ENCODE measurements around the gene TMEM120A.

TMEM120A gene

GRCh38 chr7:75953431-75953830 is 41.0 kb downstream of the TMEM120A start:
- H2AFZ ChIP-seq (ENCODE audit: low read length), result no peak overlapping the region
- H3K4me2 ChIP-seq (ENCODE audit: low read depth, low read length, poor library complexity, severe bottlenecking), result no peak overlapping the region
- no peaks in the 10 kb centered on the region for H3F3A ChIP-seq (ENCODE audit: low read depth)
- H3K4me3 ChIP-seq (ENCODE audit: low read length, poor library complexity, severe bottlenecking), result no peak overlapping the region
- H3K9me3 ChIP-seq (ENCODE audit: insufficient read depth, low read depth, low read length), result no peaks in the 10 kb centered on the region
- H3K9me2 ChIP-seq (replicated peaks; ENCODE audit: low read depth, low read length), result no peaks in the 10 kb centered on the region
- H3K4me1 ChIP-seq (ENCODE audit: insufficient read depth, low read length, poor library complexity, severe bottlenecking), result no peaks in the 10 kb centered on the region
- H3K27me3 ChIP-seq (ENCODE audit: insufficient read depth, low read length, poor library complexity, severe bottlenecking), result no peaks in the 10 kb centered on the region
- no peak for TF ChIP-seq EZH2phosphoT487 (IDR thresholded peaks at IDR 0.05; ENCODE audit: borderline replicate concordance)
- TF ChIP-seq, protein P1, sequence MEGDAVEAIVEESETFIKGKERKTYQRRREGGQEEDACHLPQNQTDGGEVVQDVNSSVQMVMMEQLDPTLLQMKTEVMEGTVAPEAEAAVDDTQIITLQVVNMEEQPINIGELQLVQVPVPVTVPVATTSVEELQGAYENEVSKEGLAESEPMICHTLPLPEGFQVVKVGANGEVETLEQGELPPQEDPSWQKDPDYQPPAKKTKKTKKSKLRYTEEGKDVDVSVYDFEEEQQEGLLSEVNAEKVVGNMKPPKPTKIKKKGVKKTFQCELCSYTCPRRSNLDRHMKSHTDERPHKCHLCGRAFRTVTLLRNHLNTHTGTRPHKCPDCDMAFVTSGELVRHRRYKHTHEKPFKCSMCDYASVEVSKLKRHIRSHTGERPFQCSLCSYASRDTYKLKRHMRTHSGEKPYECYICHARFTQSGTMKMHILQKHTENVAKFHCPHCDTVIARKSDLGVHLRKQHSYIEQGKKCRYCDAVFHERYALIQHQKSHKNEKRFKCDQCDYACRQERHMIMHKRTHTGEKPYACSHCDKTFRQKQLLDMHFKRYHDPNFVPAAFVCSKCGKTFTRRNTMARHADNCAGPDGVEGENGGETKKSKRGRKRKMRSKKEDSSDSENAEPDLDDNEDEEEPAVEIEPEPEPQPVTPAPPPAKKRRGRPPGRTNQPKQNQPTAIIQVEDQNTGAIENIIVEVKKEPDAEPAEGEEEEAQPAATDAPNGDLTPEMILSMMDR (conservative IDR thresholded peaks at IDR 0.05; ENCODE audit: low read length), result no peak
- no peak overlapping the region for H3K9ac ChIP-seq (ENCODE audit: low read depth, low read length, poor library complexity, severe bottlenecking)
- H3K36me3 ChIP-seq (ENCODE audit: insufficient read depth, low read length), result peaks cover 19% of the 10 kb centered on the region; the same call in 1 of the 2 replicates
- H4K20me1 ChIP-seq (ENCODE audit: insufficient read depth, low read length, poor library complexity, severe bottlenecking), result no peaks in the 10 kb centered on the region
- no peaks in the 10 kb centered on the region for H3K79me2 ChIP-seq (ENCODE audit: insufficient read depth, low read length)

- no peak for TF ChIP-seq EZH2phosphoT487 (IDR thresholded peaks at IDR 0.05; ENCODE audit: borderline replicate concordance)
- TF ChIP-seq, protein P1 (conservative IDR thresholded peaks at IDR 0.05; ENCODE audit: low read length), result no peak
- no peaks in the 10 kb centered on the region for H4K20me1 ChIP-seq (ENCODE audit: insufficient read depth, low read length, poor library complexity, severe bottlenecking)
- H3K36me3 ChIP-seq (ENCODE audit: insufficient read depth, low read length), result peaks cover 14% of the 10 kb centered on the region; the same call in 1 of the 2 replicates
- H3K4me1 ChIP-seq (ENCODE audit: insufficient read depth, low read length, poor library complexity, severe bottlenecking), result no peaks in the 10 kb centered on the region
- no peaks in the 10 kb centered on the region for H3K79me2 ChIP-seq (ENCODE audit: insufficient read depth, low read length)
- H3K27me3 ChIP-seq (ENCODE audit: insufficient read depth, low read length, poor library complexity, severe bottlenecking), result no peaks in the 10 kb centered on the region
- no peaks in the 10 kb centered on the region for H3F3A ChIP-seq (ENCODE audit: low read depth)
- H3K9me3 ChIP-seq (ENCODE audit: insufficient read depth, low read depth, low read length), result no peaks in the 10 kb centered on the region
- no peaks in the 10 kb centered on the region for H3K9me2 ChIP-seq (replicated peaks; ENCODE audit: low read depth, low read length)
- H2AFZ ChIP-seq (ENCODE audit: low read length), result no peak overlapping the region
- H3K4me3 ChIP-seq (ENCODE audit: low read length, poor library complexity, severe bottlenecking), result no peak overlapping the region
- H3K9ac ChIP-seq (ENCODE audit: low read depth, low read length, poor library complexity, severe bottlenecking), result no peak overlapping the region
- no peak overlapping the region for H3K4me2 ChIP-seq (ENCODE audit: low read depth, low read length, poor library complexity, severe bottlenecking)
These were observed 42.9 kb downstream of the TMEM120A start for GRCh38 chr7:75951506-75951905.

GRCh38 chr7:75950111-75950681 is 44.2 kb downstream of the TMEM120A start:
- H3K4me2 ChIP-seq (ENCODE audit: low read depth, low read length, poor library complexity, severe bottlenecking), result no peak overlapping the region
- H3K9ac ChIP-seq (ENCODE audit: low read depth, low read length, poor library complexity, severe bottlenecking), result no peak overlapping the region
- H3K4me1 ChIP-seq (ENCODE audit: insufficient read depth, low read length, poor library complexity, severe bottlenecking), result no peaks in the 10 kb centered on the region
- no peaks in the 10 kb centered on the region for H3K27me3 ChIP-seq (ENCODE audit: insufficient read depth, low read length, poor library complexity, severe bottlenecking)
- no peaks in the 10 kb centered on the region for H3K9me2 ChIP-seq (replicated peaks; ENCODE audit: low read depth, low read length)
- peaks cover 4% of the 10 kb centered on the region; the same call in 1 of the 2 replicates for H3K36me3 ChIP-seq (ENCODE audit: insufficient read depth, low read length)
- no peaks in the 10 kb centered on the region for H3F3A ChIP-seq (ENCODE audit: low read depth)
- no peaks in the 10 kb centered on the region for H3K79me2 ChIP-seq (ENCODE audit: insufficient read depth, low read length)
- no peaks in the 10 kb centered on the region for H3K9me3 ChIP-seq (ENCODE audit: insufficient read depth, low read depth, low read length)
- TF ChIP-seq EZH2phosphoT487 (IDR thresholded peaks at IDR 0.05; ENCODE audit: borderline replicate concordance), result no peak
- TF ChIP-seq, protein P1 (conservative IDR thresholded peaks at IDR 0.05; ENCODE audit: low read length), result no peak
- H2AFZ ChIP-seq (ENCODE audit: low read length), result no peak overlapping the region
- no peak overlapping the region for H3K4me3 ChIP-seq (ENCODE audit: low read length, poor library complexity, severe bottlenecking)
- H4K20me1 ChIP-seq (ENCODE audit: insufficient read depth, low read length, poor library complexity, severe bottlenecking), result no peaks in the 10 kb centered on the region

Measured in Loucy (cell line).